NB4 (cell line): ENCODE results near the gene PSTPIP2.

Experiments used
- DNase-seq: peaks from one replicate; pipeline ENCODE4 v3.0.0; 2010; ENCODE audit warnings: low read depth
- H3K4me3 ChIP-seq: one replicate; pipeline ENCODE4 v1.5.1; 2011; ENCODE audit warnings: mild to moderate bottlenecking, low read depth, low read length, moderate library complexity
- CTCF ChIP-seq: IDR thresholded peaks from one replicate; pipeline ENCODE4 v1.5.1; 2012; ENCODE audit warnings: low read depth, low read length
- MAX ChIP-seq: IDR thresholded peaks from 2 replicates; pipeline ENCODE4 v1.6.1; 2011; ENCODE audit warnings: low read depth, low read length
- MYC ChIP-seq: IDR thresholded peaks from 2 replicates; pipeline ENCODE4 v1.6.1; 2011; ENCODE audit warnings: low read depth, low read length
- POLR2A ChIP-seq: IDR thresholded peaks from 2 replicates; pipeline ENCODE4 v1.6.1; 2011; ENCODE audit warnings: mild to moderate bottlenecking; ENCODE audit not compliant: insufficient read length; ENCODE audit errors: extremely low read depth

Gene PSTPIP2

GRCh38 chr18:46071653-46072375 lies at the start of gene PSTPIP2:
Gene PSTPIP2, minus strand, starts transcription at chr18:46072260. Its CDS starts 72 bp downstream, at chr18:46072188.
- H3K4me3 ChIP-seq: no peak within 1 kb of the TSS
- DNase-seq: no peak
- TF ChIP-seq MAX (no peak), MYC (no peak), POLR2A (no peak), CTCF (no peak)

GRCh38 chr18:46113751-46114150 lies 41.7 kb upstream of the PSTPIP2 start:
- TF ChIP-seq MYC: no peak
- TF ChIP-seq CTCF: no peak
- TF ChIP-seq POLR2A: no peak
- no peak for TF ChIP-seq MAX
- DNase-seq: no peak
- no peak overlapping the region for H3K4me3 ChIP-seq

- H3K4me3 ChIP-seq: no peak overlapping the region
- DNase-seq: no peak
- no peak for TF ChIP-seq MAX
- TF ChIP-seq CTCF: no peak
- no peak for TF ChIP-seq MYC
- TF ChIP-seq POLR2A: no peak
Observed at GRCh38 chr18:46110406-46110805, 38.3 kb upstream of the PSTPIP2 start.

GRCh38 chr18:46109386-46109785 lies 37.3 kb upstream of the PSTPIP2 start:
- DNase-seq: no peak
- no peak overlapping the region for H3K4me3 ChIP-seq
- no peak for TF ChIP-seq MAX
- TF ChIP-seq POLR2A: no peak
- TF ChIP-seq MYC: no peak
- no peak for TF ChIP-seq CTCF

- no peak for TF ChIP-seq CTCF
- TF ChIP-seq MAX: peak; percentile 61; the same call in 1 of the 2 replicates
- peak; percentile 42; the same call in 1 of the 2 replicates for TF ChIP-seq MYC
- TF ChIP-seq POLR2A: peak; percentile 61
- H3K4me3 ChIP-seq: peak within 1 kb of the TSS; percentile 95
- DNase-seq: peak; percentile 91
Observed at GRCh38 chr18:46104128-46104911, 32.3 kb upstream of the PSTPIP2 start, which contains the start of gene HAUS1. Gene HAUS1, plus strand, starts transcription at chr18:46104385. Its CDS starts 27 bp downstream, at chr18:46104412.
